GM18520 (cell line): Measurements from ENCODE around the gene PRPF40A.

ENCODE experiments used
- ATAC-seq: cut with Tn5 transposase; IDR thresholded peaks from one replicate; pipeline ENCODE4 v1.9.1; 2021; ENCODE audit not compliant: unreplicated experiment

The PRPF40A gene

DNA sequence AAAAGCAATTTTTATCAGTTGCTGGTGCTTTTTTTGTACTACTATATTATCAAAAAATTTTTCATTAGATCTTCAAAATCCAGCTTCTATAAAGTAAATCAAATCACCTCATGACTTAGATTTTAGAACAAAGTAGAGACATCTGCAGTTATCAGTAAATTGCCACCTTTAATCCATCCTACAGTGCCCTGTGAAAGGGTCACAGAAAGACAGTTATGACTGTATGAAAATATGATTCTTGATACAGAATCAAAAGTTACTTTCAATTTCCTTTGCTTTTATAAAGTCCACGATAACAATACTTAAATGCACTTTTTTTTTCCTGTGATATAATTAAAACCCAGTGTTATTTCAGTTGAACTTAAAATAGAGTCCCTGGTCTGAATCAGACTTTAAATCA is 61.4 kb downstream of the PRPF40A start:
- ATAC-seq, result no peak

DNA sequence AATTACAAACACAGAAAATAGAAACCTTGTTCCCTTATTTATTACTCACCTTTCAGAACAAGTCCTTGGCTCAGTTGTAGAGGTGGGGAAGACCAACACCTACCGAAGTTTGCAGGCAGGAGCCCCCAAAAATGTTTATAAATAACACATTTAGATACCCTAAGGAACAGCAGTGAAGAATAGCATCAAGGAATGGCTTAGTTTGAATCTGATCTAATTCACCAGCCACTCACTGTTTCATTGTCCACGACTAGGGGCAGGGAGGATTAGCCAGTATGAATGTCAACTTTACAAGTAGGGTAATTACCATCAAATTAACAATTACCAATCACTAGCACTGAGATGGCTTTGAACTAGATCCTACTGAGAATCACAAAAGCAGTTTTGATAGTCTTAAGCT is 65.4 kb downstream of the PRPF40A start:
- no peak for ATAC-seq

DNA sequence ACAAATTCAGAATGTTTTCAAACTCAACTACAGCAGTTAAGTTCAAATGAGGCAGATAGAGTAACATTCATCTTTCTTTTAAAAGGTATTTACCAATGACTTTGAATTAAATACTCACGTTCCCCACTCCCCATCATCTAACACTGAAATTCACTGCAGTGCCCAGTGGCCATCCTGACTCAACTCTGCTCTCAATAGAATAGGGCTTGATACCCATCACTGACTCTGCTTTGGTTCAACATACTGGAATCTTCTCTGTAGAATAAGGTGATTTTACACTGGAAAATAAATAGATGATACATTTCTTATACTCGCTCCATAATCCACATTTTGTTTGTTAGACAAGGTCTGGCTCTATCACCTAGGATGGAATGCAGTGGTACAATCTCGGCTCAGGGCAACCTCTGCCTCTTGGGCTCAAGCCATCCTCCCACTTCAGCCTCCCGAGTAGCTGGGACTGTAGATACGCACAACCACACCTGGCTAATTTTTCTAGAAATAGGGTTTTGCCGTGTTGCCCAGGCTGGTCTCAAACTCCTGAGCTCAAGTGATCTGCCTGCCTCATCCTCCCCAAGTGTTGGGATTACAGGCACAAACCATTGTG is 66.4 kb downstream of the PRPF40A start:
- no peak for ATAC-seq

DNA sequence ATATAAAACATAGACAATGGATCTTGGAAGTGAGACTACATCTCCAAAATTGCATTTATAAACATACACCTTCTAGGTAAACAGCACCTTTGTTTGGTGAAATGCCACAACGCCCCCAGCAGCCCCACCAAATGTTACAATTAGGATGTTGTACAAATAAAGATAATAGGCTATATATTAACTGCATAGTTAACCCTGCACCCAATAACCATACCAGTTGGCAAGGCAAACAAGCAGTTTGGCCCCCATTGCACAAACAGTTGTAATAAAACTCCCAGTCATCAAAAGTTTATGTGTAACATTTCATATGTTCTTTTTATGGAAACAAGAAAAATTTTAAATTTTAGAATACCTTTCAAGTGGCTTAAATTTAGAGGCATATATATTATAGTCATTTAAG is 67.3 kb downstream of the PRPF40A start:
- ATAC-seq, result no peak

DNA sequence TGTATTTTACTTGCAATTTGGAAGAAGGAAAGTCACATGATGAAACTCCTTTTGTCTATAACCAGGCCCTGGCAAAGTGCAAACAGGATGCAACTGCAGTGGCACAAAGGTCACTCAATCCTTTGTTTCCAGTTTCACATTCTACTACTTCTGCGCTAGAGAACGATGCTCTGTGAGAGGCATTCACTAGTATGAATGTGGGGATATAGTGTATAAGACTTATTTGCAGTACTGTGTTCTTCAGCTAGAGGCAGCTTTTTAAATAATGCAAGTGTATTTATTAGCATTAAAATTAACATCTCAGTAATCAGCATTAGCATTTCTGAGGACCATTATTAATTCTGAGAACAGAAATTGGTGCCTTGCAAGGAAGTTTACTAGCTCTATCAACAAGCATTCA is 68.9 kb downstream of the PRPF40A start:
- no peak for ATAC-seq

DNA sequence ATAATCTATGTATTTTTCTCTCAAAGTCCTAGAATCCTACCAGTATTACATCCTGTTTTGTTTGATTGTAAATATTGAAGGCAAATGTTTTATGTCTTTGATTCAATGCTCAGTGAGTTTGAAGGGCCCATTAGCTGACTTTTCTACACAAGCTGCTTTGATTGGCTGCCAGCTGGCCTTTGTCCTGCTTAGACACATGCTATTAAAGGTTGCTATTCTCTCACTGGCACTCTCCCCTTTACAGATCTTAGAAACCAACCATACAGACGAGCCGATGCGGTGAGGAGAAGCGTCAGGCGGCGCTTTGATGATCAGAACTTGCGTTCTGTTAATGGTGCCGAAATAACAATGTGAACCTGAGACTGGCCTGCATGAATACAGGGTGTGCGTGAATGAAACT is 69.7 kb downstream of the PRPF40A start:
- ATAC-seq, result no peak

DNA sequence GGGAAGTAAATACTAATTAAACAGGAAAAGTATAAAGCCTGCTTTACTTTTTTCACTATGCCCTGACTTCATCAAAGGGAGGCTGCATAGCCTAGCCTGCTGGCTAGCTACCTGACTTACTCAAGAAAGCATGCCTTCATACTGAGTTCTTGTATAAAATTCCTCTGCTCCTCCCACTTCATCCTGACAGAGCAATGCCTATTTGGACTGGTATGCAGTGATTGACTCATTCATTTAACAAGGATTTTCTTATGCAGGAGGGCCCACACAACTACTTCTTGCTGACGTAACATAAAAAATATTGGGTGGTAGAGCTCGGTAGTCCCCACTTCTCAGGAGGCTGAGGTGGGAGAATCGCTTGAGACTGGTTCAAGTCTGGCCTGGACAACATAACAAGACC is 70.5 kb downstream of the PRPF40A start:
- ATAC-seq, result no peak

DNA sequence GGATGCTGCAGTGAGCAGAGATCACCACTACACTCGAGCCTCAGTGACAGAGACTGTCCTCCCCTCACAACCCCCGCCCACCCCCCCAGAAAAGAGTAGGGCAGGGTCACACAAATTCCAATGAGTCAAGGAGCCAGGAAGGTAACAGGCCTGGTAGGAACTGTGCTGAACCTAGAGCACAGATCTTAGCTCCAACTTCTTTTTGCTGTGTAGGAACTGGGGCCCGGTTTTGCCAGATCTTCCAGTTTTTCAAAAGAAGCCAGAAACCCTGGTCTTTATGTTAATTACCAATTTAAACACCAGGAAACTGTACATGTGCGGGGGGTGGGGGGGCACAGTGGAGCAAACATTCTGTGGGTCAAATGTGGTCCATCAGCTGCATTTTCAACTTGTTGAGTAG is 71.0 kb downstream of the PRPF40A start:
- no peak for ATAC-seq

DNA sequence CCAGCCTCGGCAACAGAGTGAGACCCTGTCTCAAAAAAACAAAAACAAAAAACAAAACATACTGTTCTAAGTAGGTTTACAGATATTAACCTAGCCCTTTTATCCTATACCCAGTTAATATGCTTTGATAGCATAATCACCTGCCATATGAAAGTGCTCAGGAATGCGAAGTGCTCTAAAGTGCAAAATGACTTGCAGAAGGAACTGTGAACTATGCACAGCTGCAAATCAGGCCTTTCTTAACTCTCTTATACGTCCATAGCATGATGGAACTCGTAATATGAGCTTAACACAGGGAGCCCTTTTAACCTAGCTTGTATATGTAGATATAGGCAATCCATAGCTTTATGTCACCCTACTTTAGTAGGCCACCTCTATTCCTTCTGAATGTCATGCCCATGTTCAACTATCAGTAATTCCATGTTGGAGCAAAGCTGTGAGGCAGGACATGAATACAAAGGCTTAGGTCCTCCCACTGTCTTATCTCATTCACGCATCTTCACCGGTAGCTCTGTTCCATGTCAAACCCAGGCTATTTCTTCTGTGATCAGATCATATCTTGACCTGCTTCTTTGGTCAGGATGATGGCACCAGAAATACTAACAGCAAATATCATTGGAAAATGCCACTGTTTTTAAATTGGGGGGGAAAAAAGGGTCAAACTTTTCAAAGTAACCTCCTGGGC is 72.9 kb downstream of the PRPF40A start:
- ATAC-seq, result no peak

DNA sequence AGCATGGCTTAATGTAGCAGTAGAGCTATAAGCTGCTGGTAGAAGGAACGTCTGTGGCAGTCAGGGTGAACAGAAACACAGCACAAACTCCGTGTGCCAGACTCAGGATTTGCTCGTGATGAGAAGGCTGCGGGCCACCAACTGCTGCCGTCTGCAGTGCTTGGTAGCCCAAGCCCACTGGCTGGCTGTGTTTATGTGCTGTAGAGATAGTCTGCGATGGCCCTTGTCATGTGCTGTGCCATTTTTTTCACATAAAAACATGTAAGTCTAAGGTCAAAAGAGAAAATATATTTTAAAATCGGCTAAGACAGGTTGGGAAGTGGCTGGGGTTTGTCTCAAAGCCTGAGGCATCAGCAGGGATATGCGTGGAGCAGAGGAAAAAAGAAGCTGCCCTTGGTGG is 78.7 kb downstream of the PRPF40A start:
- no peak for ATAC-seq

DNA sequence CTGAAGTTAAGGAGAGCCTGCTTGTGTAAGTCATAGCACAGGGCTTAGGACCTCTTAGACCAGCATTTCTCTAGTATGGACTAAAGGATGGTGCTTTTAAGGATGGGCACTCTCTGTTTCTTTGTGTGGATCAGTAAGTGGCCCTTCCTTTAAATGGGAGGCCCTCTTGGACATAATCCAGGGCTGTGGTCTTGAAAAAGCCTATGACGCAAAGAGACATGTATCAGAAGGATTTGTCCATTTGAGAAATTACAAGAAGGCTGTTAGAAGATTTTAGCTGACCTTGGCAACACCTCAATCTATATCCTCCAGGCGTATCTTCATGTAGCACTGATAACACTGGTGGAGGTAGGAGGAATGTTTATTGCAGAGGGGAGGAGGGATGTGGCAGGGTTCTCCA is 79.2 kb downstream of the PRPF40A start:
- no peak for ATAC-seq

DNA sequence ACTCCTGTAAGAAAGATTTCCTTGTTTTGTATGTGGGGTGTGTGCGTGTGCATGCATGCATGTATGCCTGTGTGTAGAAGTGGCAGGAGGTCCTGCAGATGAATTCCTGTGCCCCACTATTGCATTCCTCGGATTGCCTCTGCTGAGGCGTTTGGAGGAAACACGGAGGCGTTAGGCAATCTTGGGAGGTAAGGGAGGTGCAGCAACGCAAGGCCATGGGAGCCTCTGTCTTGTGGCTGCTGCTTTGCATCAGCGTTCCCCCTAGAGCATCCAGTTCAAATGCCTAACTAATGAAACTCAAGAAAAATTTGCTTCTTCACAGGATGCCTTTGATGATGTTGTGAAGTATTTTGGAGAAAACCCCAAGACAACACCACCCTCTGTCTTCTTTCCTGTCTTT is 80.0 kb downstream of the PRPF40A start:
- no peak for ATAC-seq

DNA sequence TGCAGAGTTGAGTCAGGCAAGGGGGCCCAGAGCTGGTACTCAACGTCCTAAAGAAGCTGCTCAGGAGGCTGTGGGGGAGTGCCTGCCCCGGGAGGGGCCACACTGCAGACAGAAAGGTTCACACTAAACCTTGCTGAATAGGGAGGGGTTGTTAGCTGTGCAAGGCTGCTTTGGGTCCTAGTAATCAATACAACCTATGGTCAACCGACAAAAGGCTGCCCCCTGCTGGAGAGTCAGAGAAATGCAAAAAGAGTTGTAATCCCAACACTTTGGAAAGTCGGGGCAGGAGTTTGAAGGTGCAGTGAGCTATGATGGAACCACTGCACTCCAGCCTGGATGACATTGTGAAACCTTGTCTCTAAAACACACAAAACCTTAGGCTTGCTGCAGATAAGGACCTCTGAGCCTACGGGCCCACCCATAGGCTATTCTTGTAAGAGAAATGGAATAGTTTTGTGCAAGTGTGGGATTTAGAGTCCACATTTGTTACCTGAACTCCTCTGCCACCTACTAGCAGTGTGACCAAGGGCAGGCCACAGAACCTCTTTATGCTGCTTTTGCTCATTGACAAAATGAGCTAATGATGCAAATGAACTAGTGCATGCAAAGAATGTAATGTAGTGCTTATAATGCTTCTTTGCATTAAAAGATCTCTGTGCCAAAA is 81.5 kb downstream of the PRPF40A start:
- no peak for ATAC-seq

DNA sequence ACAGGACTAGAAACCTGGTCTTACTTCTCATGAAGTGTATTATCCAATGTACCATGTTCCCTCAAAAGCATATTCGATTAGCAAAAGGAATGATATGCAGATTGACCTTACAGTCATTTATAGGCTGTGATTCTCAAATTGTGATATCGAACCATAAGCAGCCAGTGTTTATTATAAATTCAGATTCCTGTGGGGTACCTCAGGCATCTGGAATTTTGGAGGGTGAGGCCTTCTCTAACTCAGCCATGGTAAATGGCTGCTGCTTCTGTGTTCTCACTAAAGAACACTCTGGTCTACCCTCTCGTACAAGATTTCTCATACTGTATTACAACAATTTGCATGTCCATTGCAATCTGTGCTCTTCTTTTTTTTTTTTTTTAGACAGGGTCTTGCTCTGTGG is 84.5 kb downstream of the PRPF40A start:
- ATAC-seq, result no peak

DNA sequence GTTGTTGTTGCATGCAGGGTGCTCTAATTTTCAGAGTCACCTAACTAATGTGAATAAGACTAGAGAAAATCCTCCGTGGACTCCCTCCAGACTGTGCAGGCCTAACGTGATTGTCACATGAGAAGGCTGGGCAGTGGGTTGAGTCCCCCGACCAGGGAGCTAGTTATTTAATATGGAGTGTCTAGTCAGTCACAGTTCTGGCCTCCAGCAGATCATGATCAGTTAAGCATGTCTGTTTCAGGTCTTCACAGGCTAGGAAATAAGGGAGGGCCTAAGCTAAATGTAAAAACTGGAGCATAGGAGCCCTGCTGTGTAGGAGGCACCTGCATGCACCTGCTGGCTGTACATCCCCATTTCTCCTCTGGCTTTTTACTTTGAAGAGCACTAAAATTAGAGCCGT is 86.8 kb downstream of the PRPF40A start:
- no peak for ATAC-seq

DNA sequence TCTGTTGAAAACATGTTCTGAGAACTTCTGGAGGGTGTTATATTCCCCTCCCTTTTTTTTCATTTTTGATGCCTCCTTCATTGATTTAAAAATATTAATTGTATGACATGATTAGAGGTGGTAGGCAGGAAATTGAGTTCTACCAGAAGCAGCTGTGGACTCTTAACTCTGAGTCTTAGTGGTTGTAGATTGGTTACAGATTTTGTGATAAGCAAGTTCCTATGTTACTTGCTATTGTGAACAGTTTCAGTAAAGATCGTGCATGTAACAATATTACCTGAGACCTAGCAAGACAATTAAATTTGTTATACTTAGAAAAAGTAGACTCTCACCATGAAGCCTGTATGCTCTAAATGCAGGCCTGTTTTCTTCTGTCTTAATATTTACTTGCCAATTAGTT is 88.1 kb downstream of the PRPF40A start:
- no peak for ATAC-seq

DNA sequence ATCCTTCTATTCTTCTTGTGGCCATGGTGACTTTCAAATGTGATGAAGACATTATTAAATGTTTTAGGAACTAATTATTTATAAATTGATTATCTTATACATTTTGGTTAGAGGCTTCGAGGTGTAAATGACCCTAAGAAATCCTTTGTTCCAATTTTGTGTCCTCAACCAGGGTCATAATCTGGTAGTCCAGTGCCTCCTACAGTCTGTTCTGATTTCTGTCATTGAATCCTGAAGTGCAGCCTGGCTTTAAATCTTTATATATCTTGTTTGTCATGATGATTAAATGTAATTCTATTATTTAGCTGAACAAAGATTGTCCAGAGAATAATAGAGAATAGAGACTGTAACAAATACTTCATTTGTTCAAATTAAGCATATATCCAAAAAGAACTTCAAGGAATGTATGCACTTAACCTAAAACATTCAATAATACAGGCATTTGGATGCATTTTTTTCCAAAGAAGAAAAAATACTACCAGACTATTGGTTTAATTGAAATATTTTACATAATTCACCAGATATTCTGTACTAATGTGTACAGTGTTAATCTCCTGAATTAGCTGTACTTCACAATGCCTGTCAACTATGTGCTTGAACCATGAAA is 89.8 kb downstream of the PRPF40A start:
- no peak for ATAC-seq

DNA sequence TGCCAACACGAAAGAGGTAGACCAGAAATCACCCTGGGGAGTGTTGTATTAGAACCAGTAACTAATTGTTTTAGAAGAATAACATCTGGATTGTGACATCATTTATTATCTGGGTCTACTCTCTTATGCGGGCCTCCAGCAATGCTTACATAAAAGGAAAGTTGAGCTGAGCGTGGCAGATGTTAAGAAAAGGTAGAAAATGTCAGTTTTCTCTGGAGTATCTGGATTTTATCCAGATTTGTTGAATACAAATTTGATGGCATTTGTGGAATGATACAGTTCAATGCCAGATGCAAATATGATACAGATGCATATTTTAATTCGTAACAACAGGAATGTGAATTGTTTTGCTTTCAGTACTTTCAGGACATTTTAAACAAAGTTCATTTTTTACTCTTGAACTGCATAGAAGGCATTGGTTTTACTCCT is 90.3 kb downstream of the PRPF40A start:
- no peak for ATAC-seq

DNA sequence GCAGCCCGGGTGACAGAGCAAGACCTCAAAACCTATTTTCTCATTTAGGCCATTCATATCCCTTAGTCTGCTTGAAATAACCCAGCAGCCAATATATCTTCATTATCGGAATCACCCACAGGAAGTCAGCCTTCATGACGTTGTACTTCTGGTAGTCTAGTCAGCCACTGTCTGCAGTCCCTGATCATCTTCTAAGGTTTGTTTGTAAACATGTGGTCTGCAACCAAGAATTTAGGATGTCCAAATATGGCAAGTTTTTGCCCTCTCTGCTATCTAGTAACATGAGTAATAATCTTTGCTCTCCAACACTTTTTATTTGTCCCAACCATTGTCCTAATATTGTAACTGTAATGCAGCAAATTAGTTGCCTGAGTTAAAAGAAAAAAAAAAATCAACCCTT is 92.5 kb downstream of the PRPF40A start:
- ATAC-seq, result no peak

DNA sequence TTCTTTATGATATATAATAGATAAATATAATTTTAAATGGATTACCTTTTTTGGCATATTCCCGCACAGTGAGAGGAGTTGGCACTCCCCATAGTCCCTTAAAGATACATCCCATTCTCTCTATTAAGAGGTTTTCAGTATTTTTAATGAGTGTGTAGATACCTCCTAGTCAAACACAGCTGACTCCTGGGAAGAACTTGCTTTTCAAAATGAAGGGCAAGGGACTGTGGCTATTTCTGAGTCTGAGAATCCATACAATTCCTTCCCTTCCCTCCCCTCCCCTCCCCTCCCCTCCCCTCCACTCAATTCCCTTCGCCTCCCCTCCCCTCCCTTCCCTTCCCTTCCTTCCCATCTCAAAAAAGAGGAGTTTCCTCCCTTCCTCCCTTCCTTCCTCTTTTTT is 93.5 kb downstream of the PRPF40A start:
- no peak for ATAC-seq

DNA sequence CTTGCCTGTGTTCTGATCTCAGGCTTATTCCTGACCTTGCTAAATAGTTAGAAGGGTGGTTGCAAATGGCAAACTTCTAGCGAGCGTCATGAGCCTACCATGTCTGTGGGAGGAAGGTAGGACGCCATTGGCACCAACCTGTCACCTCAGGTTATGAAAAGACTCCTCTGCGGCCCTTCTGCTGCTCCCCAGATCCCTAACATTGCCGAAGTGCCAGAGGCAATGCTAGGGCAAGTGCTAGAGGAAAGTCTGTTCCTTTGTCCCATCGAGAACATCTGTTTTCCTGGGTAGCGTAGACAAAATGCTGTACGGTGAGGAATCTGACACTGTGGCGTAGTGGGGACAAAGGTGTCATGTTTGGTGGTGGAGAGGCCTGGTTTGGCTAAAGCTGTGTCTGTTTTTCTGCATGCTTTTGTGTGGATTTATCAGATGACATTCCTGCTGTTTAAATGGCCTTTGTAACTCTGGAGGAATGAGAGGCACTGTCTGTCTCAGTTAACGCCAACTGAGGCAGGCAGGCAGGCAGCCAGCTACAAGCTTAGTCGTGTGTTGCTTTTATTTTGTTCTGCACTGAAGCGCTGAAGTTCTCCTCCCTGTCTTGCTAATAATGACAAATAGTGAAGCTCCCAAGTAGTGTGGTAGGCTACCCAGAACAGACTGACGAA is 94.1 kb downstream of the PRPF40A start:
- no peak for ATAC-seq

DNA sequence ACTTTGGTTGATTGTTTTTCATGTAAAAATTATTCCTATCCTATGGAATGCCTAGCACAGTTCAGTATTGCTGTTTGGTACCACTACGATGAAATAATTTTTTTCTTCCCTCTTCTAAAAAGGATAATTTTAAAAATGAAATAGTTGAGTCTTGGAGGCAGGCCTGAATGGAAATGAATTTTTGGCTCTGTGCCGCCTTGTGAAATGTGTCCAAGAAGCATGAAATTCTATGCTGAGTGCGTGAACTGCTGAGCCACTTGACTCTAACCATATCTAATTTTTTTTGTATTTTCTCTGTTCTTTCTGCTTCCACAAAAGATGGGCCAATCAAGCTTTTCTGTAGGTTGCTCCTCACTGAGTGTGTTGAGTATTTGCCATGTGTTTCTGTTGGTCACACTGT is 95.0 kb downstream of the PRPF40A start:
- no peak for ATAC-seq
